ENCODE data around the gene GULP1.

The GULP1 gene

GRCh38 chr2:188439986-188440385 is 148.3 kb downstream of the GULP1 start:
- intact Hi-C loops (cut with DNase I; ENCODE audit: low total_unique reads), result no loop called here
- Histone ChIP-seq H3K36me3 (no peaks in the 10 kb centered on the region), H3K27ac (no peak overlapping the region), H3K4me1 (peaks cover 0 to 11% (median 0%) of the 10 kb centered on the region in 4 donors), H3K27me3 (no peaks in the 10 kb centered on the region), H3K4me3 (no peak overlapping the region), H3K9me3 (no peaks in the 10 kb centered on the region)
- DNase-seq, result no peak
- TF ChIP-seq, protein P1, sequence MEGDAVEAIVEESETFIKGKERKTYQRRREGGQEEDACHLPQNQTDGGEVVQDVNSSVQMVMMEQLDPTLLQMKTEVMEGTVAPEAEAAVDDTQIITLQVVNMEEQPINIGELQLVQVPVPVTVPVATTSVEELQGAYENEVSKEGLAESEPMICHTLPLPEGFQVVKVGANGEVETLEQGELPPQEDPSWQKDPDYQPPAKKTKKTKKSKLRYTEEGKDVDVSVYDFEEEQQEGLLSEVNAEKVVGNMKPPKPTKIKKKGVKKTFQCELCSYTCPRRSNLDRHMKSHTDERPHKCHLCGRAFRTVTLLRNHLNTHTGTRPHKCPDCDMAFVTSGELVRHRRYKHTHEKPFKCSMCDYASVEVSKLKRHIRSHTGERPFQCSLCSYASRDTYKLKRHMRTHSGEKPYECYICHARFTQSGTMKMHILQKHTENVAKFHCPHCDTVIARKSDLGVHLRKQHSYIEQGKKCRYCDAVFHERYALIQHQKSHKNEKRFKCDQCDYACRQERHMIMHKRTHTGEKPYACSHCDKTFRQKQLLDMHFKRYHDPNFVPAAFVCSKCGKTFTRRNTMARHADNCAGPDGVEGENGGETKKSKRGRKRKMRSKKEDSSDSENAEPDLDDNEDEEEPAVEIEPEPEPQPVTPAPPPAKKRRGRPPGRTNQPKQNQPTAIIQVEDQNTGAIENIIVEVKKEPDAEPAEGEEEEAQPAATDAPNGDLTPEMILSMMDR (IDR thresholded peaks at IDR 0.05), result no peak

- no peaks in the 10 kb centered on the region for H3K9me3 ChIP-seq
- H3K27me3 ChIP-seq, result no peaks in the 10 kb centered on the region
- intact Hi-C loops (cut with DNase I; ENCODE audit: low total_unique reads), result no loop called here
- no peak for DNase-seq
- no peak overlapping the region for H3K27ac ChIP-seq
- no peaks in the 10 kb centered on the region for H3K36me3 ChIP-seq
- H3K4me3 ChIP-seq, result no peak overlapping the region
- peaks cover 0 to 11% (median 0%) of the 10 kb centered on the region in 4 donors for H3K4me1 ChIP-seq
- TF ChIP-seq, protein P1 (IDR thresholded peaks at IDR 0.05), result no peak
These were observed 149.2 kb downstream of the GULP1 start for GRCh38 chr2:188440849-188441248.

DNA sequence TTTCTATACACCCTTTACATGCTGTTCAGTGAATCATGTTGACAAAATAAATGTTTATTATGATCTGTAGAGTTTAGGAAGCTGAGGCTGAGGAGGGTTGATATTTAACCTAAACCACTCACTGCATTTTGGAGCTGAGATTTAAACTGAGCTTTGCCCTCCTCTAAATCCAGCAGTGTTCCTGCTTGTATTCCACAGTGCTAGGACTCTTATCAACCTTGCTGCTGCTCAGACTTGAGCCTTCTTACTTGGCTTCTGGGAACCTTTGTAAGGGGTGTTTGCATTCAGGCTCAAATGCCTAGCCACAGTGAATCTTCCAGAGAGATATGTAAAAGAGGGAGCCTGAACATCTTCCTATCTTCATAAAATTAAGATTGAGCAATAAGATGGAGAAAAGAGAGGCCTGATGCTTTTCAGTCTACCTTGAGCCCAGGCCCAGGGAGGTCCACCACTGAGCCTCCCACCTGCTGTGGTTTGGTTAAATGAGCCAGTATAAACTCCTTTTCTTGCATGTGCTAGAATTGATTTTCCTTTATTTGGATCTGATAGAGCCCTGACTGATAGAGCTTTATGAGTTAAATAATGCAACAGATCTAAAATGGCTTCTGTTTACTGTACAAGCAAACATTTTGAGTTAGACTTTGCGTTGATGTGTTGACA is 149.7 kb downstream of the GULP1 start:
- no peak overlapping the region for H3K4me3 ChIP-seq
- TF ChIP-seq, protein P1 (IDR thresholded peaks at IDR 0.05), result no peak

GRCh38 chr2:188443207-188443606 is 151.5 kb downstream of the GULP1 start:
- TF ChIP-seq, protein P1 (IDR thresholded peaks at IDR 0.05), result no peak
- intact Hi-C loops (cut with DNase I; ENCODE audit: low total_unique reads), result no loop called here
- H3K9me3 ChIP-seq, result no peaks in the 10 kb centered on the region
- H3K4me1 ChIP-seq, result peaks cover 0 to 18% (median 0%) of the 10 kb centered on the region in 4 donors
- H3K36me3 ChIP-seq, result no peaks in the 10 kb centered on the region
- DNase-seq, result no peak
- no peaks in the 10 kb centered on the region for H3K27me3 ChIP-seq
- H3K27ac ChIP-seq, result no peak overlapping the region
- no peak overlapping the region for H3K4me3 ChIP-seq

More for the DNA sequence above, 149.7 kb downstream of the GULP1 start:
- H3K27me3 ChIP-seq, result no peaks in the 10 kb centered on the region
- DNase-seq, result no peak
- H3K36me3 ChIP-seq, result no peaks in the 10 kb centered on the region
- no peaks in the 10 kb centered on the region for H3K9me3 ChIP-seq
- peaks cover 0 to 11% (median 0%) of the 10 kb centered on the region in 4 donors for H3K4me1 ChIP-seq
- intact Hi-C loops (cut with DNase I; ENCODE audit: low total_unique reads), result no loop called here
- no peak overlapping the region for H3K27ac ChIP-seq

GRCh38 chr2:188444106-188444835 is 152.6 kb downstream of the GULP1 start:
- H3K4me1 ChIP-seq, result peaks cover 0 to 24% (median 0%) of the 10 kb centered on the region in 4 donors

More at GRCh38 chr2:188444106-188444835, 152.6 kb downstream of the GULP1 start:
- Histone ChIP-seq H3K9me3 (no peaks in the 10 kb centered on the region), H3K4me3 (no peak overlapping the region), H3K36me3 (no peaks in the 10 kb centered on the region), H3K27me3 (no peaks in the 10 kb centered on the region), H3K27ac (no peak overlapping the region)
- TF ChIP-seq, protein P1 (IDR thresholded peaks at IDR 0.05), result no peak
- intact Hi-C loops (cut with DNase I; ENCODE audit: low total_unique reads), result no loop called here
- no peak for DNase-seq

Data from tibial artery (tissue), 4 donors.